HG02840 (cell line): ENCODE measurements around the gene FRK.
A peak's percentile ranks its signal among the peaks of the same experiment; 100 is the strongest.
"Not testable (repeated sequence)": the region's sequence is repeated elsewhere in the genome, so short reads cannot be mapped to it uniquely, and the experiment has no call there.

ENCODE experiments used
- ATAC-seq: cut with Tn5 transposase; IDR thresholded peaks from one replicate; pipeline ENCODE4 v1.9.1; 2021; ENCODE audit warnings: mild to moderate bottlenecking, moderate library complexity, moderate number of reproducible peaks; ENCODE audit not compliant: unreplicated experiment, low FRiP score

Gene FRK

GRCh38 chr6:115954740-115955139, 106.0 kb downstream of the FRK start:
- ATAC-seq = no peak

GRCh38 chr6:115948751-115949150, 111.9 kb downstream of the FRK start:
- ATAC-seq = no peak

GRCh38 chr6:115947966-115948541, 112.6 kb downstream of the FRK start:
- ATAC-seq = no peak

GRCh38 chr6:115945812-115946211, 114.9 kb downstream of the FRK start:
- no peak for ATAC-seq

GRCh38 chr6:115945306-115945705, 115.4 kb downstream of the FRK start:
- ATAC-seq = no peak

GRCh38 chr6:115944829-115945228, 115.9 kb downstream of the FRK start:
- ATAC-seq = not testable (repeated sequence)

- ATAC-seq = not testable (repeated sequence)
Observed at GRCh38 chr6:115937502-115937901, 123.2 kb downstream of the FRK start.

GRCh38 chr6:115935361-115935760, 125.3 kb downstream of the FRK start:
- no peak for ATAC-seq

GRCh38 chr6:115934829-115935228, 125.9 kb downstream of the FRK start:
- no peak for ATAC-seq

GRCh38 chr6:115934145-115934544, 126.5 kb downstream of the FRK start:
- ATAC-seq = no peak

- peak; percentile 60 for ATAC-seq
Observed at GRCh38 chr6:115932481-115932880, 128.2 kb downstream of the FRK start.

- not testable (repeated sequence) for ATAC-seq
Observed at GRCh38 chr6:115928000-115928399, 132.7 kb downstream of the FRK start.

GRCh38 chr6:115922971-115923370, 137.7 kb downstream of the FRK start:
- no peak for ATAC-seq

- no peak for ATAC-seq
Observed at GRCh38 chr6:115914098-115914497, 146.6 kb downstream of the FRK start.

- no peak for ATAC-seq
Observed at GRCh38 chr6:115909923-115910546, 150.7 kb downstream of the FRK start.

- ATAC-seq = no peak
Observed at GRCh38 chr6:115908906-115909559, 151.7 kb downstream of the FRK start.

GRCh38 chr6:115905471-115905870, 155.2 kb downstream of the FRK start:
- no peak for ATAC-seq

- ATAC-seq = no peak
Observed at GRCh38 chr6:115902436-115902835, 158.3 kb downstream of the FRK start.

GRCh38 chr6:115901896-115902295, 158.8 kb downstream of the FRK start:
- no peak for ATAC-seq

- ATAC-seq = no peak
Observed at GRCh38 chr6:115899730-115900282, 160.9 kb downstream of the FRK start.

- ATAC-seq = no peak
Observed at GRCh38 chr6:115898246-115898645, 162.4 kb downstream of the FRK start.
